KMS-11 (cell line): ENCODE measurements around the gene EHF.

Experiments
- H2AFZ ChIP-seq: fragments of 200-600 bp; sonication (generic); 2 replicates; pipeline ENCODE4 v1.6.1; 2016; ENCODE audit warnings: antibody characterized with exemption, mixed run types, low read depth
- H3K27ac ChIP-seq: fragments of 200-600 bp; sonication (generic); 2 replicates; pipeline ENCODE4 v1.6.1; 2016; ENCODE audit warnings: mild to moderate bottlenecking, mixed run types
- H3K27me3 ChIP-seq: fragments of 200-600 bp; sonication (generic); 2 replicates; pipeline ENCODE4 v1.6.1; 2017; ENCODE audit warnings: mild to moderate bottlenecking, low read depth, mixed run types, moderate library complexity; ENCODE audit not compliant: insufficient read depth
- H3K36me3 ChIP-seq: fragments of 200-600 bp; sonication (generic); 2 replicates; pipeline ENCODE4 v1.6.1; 2017; ENCODE audit warnings: mild to moderate bottlenecking, mixed run types; ENCODE audit not compliant: insufficient read depth
- H3K4me1 ChIP-seq: fragments of 200-600 bp; sonication (generic); 2 replicates; pipeline ENCODE4 v1.6.1; 2016; ENCODE audit warnings: mild to moderate bottlenecking, low read depth, mixed run types; ENCODE audit not compliant: poor library complexity, severe bottlenecking
- H3K4me2 ChIP-seq: fragments of 200-600 bp; sonication (generic); 2 replicates; pipeline ENCODE4 v1.7.0; 2016; ENCODE audit warnings: mild to moderate bottlenecking, mixed run types
- H3K4me3 ChIP-seq: fragments of 200-600 bp; sonication (generic); IDR thresholded peaks from 2 replicates; pipeline ENCODE4 v1.6.1; 2017; ENCODE audit warnings: low read depth, low read length, mixed read lengths; ENCODE audit not compliant: insufficient read depth
- H3K79me2 ChIP-seq: fragments of 200-600 bp; sonication (generic); 2 replicates; pipeline ENCODE4 v1.6.1; 2016; ENCODE audit warnings: low read depth, mixed run types; ENCODE audit not compliant: insufficient read depth
- H3K9ac ChIP-seq: fragments of 200-600 bp; sonication (generic); 2 replicates; pipeline ENCODE4 v1.6.1; 2016; ENCODE audit warnings: mild to moderate bottlenecking, mixed run types
- H4K20me1 ChIP-seq: fragments of 200-600 bp; sonication (generic); 2 replicates; pipeline ENCODE4 v1.6.1; 2016; ENCODE audit warnings: mild to moderate bottlenecking, mixed run types; ENCODE audit not compliant: insufficient read depth
- CTCF ChIP-seq: fragments of 200-600 bp; sonication (generic); conservative IDR thresholded peaks from 2 replicates; pipeline ENCODE4 v1.6.1; 2017; ENCODE audit warnings: low read depth, mild to moderate bottlenecking, antibody characterized with exemption, low read length, moderate library complexity, mixed read lengths

The EHF gene

GRCh38 chr11:34620202-34620601 lies 691 bp upstream of the EHF start:
- Histone ChIP-seq H2AFZ (no peak overlapping the region), H3K4me2 (no peak overlapping the region), H3K79me2 (no peaks in the 10 kb centered on the region), H3K4me1 (no peaks in the 10 kb centered on the region), H3K36me3 (no peaks in the 10 kb centered on the region), H3K27ac (no peak overlapping the region), H4K20me1 (no peaks in the 10 kb centered on the region), H3K9ac (no peak overlapping the region), H3K4me3 (no peak overlapping the region), H3K27me3 (no peaks in the 10 kb centered on the region)
- no peak for TF ChIP-seq CTCF

- Histone ChIP-seq H3K27me3 (no peaks in the 10 kb centered on the region), H3K79me2 (no peaks in the 10 kb centered on the region), H3K4me3 (no peak overlapping the region), H3K4me2 (no peak overlapping the region), H3K27ac (no peak overlapping the region), H3K36me3 (no peaks in the 10 kb centered on the region), H2AFZ (no peak overlapping the region), H3K9ac (no peak overlapping the region), H3K4me1 (no peaks in the 10 kb centered on the region), H4K20me1 (no peaks in the 10 kb centered on the region)
- no peak for TF ChIP-seq CTCF
These were observed 983 bp downstream of the EHF start for GRCh38 chr11:34621876-34622275.

GRCh38 chr11:34623463-34623862 lies 2.6 kb downstream of the EHF start:
- H4K20me1 ChIP-seq, result no peaks in the 10 kb centered on the region
- no peaks in the 10 kb centered on the region for H3K79me2 ChIP-seq
- no peaks in the 10 kb centered on the region for H3K4me1 ChIP-seq
- H3K9ac ChIP-seq, result no peak overlapping the region
- no peak overlapping the region for H3K4me3 ChIP-seq
- no peak for TF ChIP-seq CTCF
- no peak overlapping the region for H3K4me2 ChIP-seq
- no peaks in the 10 kb centered on the region for H3K27me3 ChIP-seq
- no peak overlapping the region for H2AFZ ChIP-seq
- H3K36me3 ChIP-seq, result no peaks in the 10 kb centered on the region
- no peak overlapping the region for H3K27ac ChIP-seq

DNA sequence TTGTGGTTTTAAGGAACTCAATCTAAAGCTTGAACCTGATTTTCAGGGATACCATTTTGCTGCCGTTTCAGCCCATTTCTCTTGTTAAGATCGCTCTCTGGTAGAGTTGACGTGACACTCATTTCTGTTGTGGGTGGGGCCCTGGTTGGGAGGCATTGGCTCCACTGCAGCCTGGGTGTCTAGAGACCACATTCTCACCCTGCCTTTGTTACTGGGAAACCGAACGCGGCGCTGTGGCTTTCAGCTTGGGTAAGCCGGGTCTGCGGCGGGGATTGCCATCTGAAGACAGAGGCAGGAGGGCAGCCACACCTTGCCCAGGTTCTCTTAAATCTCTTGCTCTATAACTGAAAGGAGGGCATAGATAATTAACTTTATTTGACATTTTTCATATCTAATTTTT lies 3.2 kb downstream of the EHF start:
- Histone ChIP-seq H3K27me3 (no peaks in the 10 kb centered on the region), H3K4me3 (no peak overlapping the region), H3K9ac (no peak overlapping the region), H3K79me2 (no peaks in the 10 kb centered on the region), H3K27ac (no peak overlapping the region), H3K4me2 (no peak overlapping the region), H2AFZ (no peak overlapping the region), H3K4me1 (no peaks in the 10 kb centered on the region), H3K36me3 (no peaks in the 10 kb centered on the region), H4K20me1 (no peaks in the 10 kb centered on the region)
- TF ChIP-seq CTCF, result no peak

GRCh38 chr11:34625576-34625975 lies 4.7 kb downstream of the EHF start:
- H3K4me3 ChIP-seq, result no peak overlapping the region
- H3K36me3 ChIP-seq, result no peaks in the 10 kb centered on the region
- no peak overlapping the region for H3K9ac ChIP-seq
- H2AFZ ChIP-seq, result no peak overlapping the region
- no peaks in the 10 kb centered on the region for H3K4me1 ChIP-seq
- H4K20me1 ChIP-seq, result no peaks in the 10 kb centered on the region
- no peaks in the 10 kb centered on the region for H3K79me2 ChIP-seq
- H3K27ac ChIP-seq, result no peak overlapping the region
- no peaks in the 10 kb centered on the region for H3K27me3 ChIP-seq
- H3K4me2 ChIP-seq, result no peak overlapping the region
- TF ChIP-seq CTCF, result no peak
